Measurements from ENCODE around the gene MKNK2. TPM values are rescaled to one million over a fixed set of nuclear protein-coding genes. Genes with fewer than 3 reads are reported as not detected.
A peak's percentile ranks its signal among the peaks of the same experiment; 100 is the strongest.

The MKNK2 gene
- total RNA-seq, 2 experiments from 2014 or later, result 155 to 157 TPM

- Mint-ChIP-seq H3K4me1 (ENCODE audit: low read depth) (peaks cover 5% of the 10 kb centered on the region), H3K9me3 (peaks cover 4% of the 10 kb centered on the region), H3K27ac (no peak overlapping the region), H3K4me3 (no peak overlapping the region), H3K36me3 (ENCODE audit: low read depth) (peaks cover 3% of the 10 kb centered on the region), H3K27me3 (ENCODE audit: low read depth) (no peaks in the 10 kb centered on the region)
- no peak for DNase-seq
- CTCF ChIA-PET, result no interaction called here
- intact Hi-C loops (cut with micrococcal nuclease), result no loop called here
These were observed 28.8 kb downstream of the MKNK2 start for GRCh38 chr19:2022289-2022688.

GRCh38 chr19:2021453-2022140, 29.4 kb downstream of the MKNK2 start:
- Mint-ChIP-seq H3K4me3 (no peak overlapping the region), H3K27ac (no peak overlapping the region), H3K4me1 (ENCODE audit: low read depth) (peaks cover 7% of the 10 kb centered on the region), H3K27me3 (ENCODE audit: low read depth) (no peaks in the 10 kb centered on the region), H3K36me3 (ENCODE audit: low read depth) (peaks cover 3% of the 10 kb centered on the region), H3K9me3 (peaks cover 4% of the 10 kb centered on the region)
- DNase-seq, result no peak
- intact Hi-C loops (cut with micrococcal nuclease), result no loop called here
- CTCF ChIA-PET, result interaction anchor here (0.6 to 1.8 kb wide), 3 partner anchors 17 to 47 kb away, joined by 3 to 10 read pairs (median 5); no protein-coding TSS in a partner anchor

GRCh38 chr19:2018752-2019151, 32.3 kb downstream of the MKNK2 start:
- Mint-ChIP-seq H3K4me3 (no peak overlapping the region), H3K27me3 (ENCODE audit: low read depth) (no peaks in the 10 kb centered on the region), H3K4me1 (ENCODE audit: low read depth) (peaks cover 12% of the 10 kb centered on the region), H3K9me3 (no peaks in the 10 kb centered on the region), H3K36me3 (ENCODE audit: low read depth) (no peaks in the 10 kb centered on the region), H3K27ac (no peak overlapping the region)
- intact Hi-C loops (cut with micrococcal nuclease), result loop anchor here (1.0 to 10.0 kb wide), 6 partner anchors 51 to 216 kb away; partner anchors contain the start of genes ADAT3, AP3D1, IZUMO4 and MOB3A
- CTCF ChIA-PET, result interaction anchor here (0.6 to 2.4 kb wide), 12 partner anchors 9 to 143 kb away, joined by 3 to 9 read pairs (median 6); no protein-coding TSS in a partner anchor
- no peak for DNase-seq

GRCh38 chr19:2016041-2016807, 34.8 kb downstream of the MKNK2 start:
- intact Hi-C loops (cut with micrococcal nuclease), result loop anchor here (5.0 to 10.0 kb wide), 4 partner anchors 66 to 219 kb away; partner anchors contain the start of genes ADAT3, AP3D1, PLEKHJ1 and SCAMP4
- H3K4me1 Mint-ChIP-seq (ENCODE audit: low read depth), result peaks cover 17% of the 10 kb centered on the region
- no peaks in the 10 kb centered on the region for H3K27me3 Mint-ChIP-seq (ENCODE audit: low read depth)
- DNase-seq, result peak; percentile 77
- CTCF ChIA-PET, result interaction anchor here (0.6 to 0.7 kb wide), 2 partner anchors 119 to 849 kb away, joined by 3 to 5 read pairs; no protein-coding TSS in a partner anchor
- peak overlapping the region; percentile 47 for H3K27ac Mint-ChIP-seq
- peaks cover 4% of the 10 kb centered on the region for H3K36me3 Mint-ChIP-seq (ENCODE audit: low read depth)
- peak overlapping the region; percentile 59 for H3K4me3 Mint-ChIP-seq
- peaks cover 3% of the 10 kb centered on the region for H3K9me3 Mint-ChIP-seq

GRCh38 chr19:2015608-2015950, 35.5 kb downstream of the MKNK2 start, which contains the start of gene BTBD2:
Gene BTBD2 (minus strand): TSS chr19:2015714. CDS start chr19:2015703, 11 bp downstream.
- peaks cover 3% of the 10 kb centered on the region for H3K9me3 Mint-ChIP-seq
- CTCF ChIA-PET, result no interaction called here
- peaks cover 6% of the 10 kb centered on the region for H3K36me3 Mint-ChIP-seq (ENCODE audit: low read depth)
- DNase-seq, result peak; percentile 72
- H3K4me3 Mint-ChIP-seq, result peak within 1 kb of the TSS; percentile 66
- peaks cover 17% of the 10 kb centered on the region for H3K4me1 Mint-ChIP-seq (ENCODE audit: low read depth)
- intact Hi-C loops (cut with micrococcal nuclease), result loop anchor here (5.0 to 10.0 kb wide), 4 partner anchors 67 to 219 kb away; partner anchors contain the start of genes ADAT3, AP3D1, PLEKHJ1 and SCAMP4
- H3K27me3 Mint-ChIP-seq (ENCODE audit: low read depth), result no peaks in the 10 kb centered on the region
- H3K27ac Mint-ChIP-seq, result peak within 1 kb of the TSS; percentile 47

GRCh38 chr19:2014731-2015607, 36.1 kb downstream of the MKNK2 start:
- Mint-ChIP-seq H3K27ac (no peak overlapping the region), H3K4me1 (ENCODE audit: low read depth) (peaks cover 17% of the 10 kb centered on the region), H3K9me3 (peaks cover 3% of the 10 kb centered on the region), H3K4me3 (peak overlapping the region; percentile 66), H3K36me3 (ENCODE audit: low read depth) (peaks cover 6% of the 10 kb centered on the region), H3K27me3 (ENCODE audit: low read depth) (no peaks in the 10 kb centered on the region)
- intact Hi-C loops (cut with micrococcal nuclease), result loop anchor here (5.0 to 10.0 kb wide), 4 partner anchors 67 to 220 kb away; partner anchors contain the start of genes ADAT3, AP3D1, PLEKHJ1 and SCAMP4
- DNase-seq, result no peak
- CTCF ChIA-PET, result no interaction called here

GRCh38 chr19:2014131-2014571, 36.9 kb downstream of the MKNK2 start:
- Mint-ChIP-seq H3K36me3 (ENCODE audit: low read depth) (peaks cover 6% of the 10 kb centered on the region), H3K4me3 (peak overlapping the region; percentile 29), H3K9me3 (peaks cover 3% of the 10 kb centered on the region), H3K27ac (no peak overlapping the region), H3K27me3 (ENCODE audit: low read depth) (no peaks in the 10 kb centered on the region), H3K4me1 (ENCODE audit: low read depth) (peaks cover 12% of the 10 kb centered on the region)
- CTCF ChIA-PET, result no interaction called here
- intact Hi-C loops (cut with micrococcal nuclease), result loop anchor here (10.0 kb wide), 1 partner anchor 221 kb away; the partner anchor contains the start of genes PLEKHJ1 and SF3A2
- no peak for DNase-seq

- peaks cover 3% of the 10 kb centered on the region for H3K9me3 Mint-ChIP-seq
- peaks cover 12% of the 10 kb centered on the region for H3K4me1 Mint-ChIP-seq (ENCODE audit: low read depth)
- H3K27ac Mint-ChIP-seq, result no peak overlapping the region
- H3K36me3 Mint-ChIP-seq (ENCODE audit: low read depth), result peaks cover 6% of the 10 kb centered on the region
- DNase-seq, result no peak
- H3K4me3 Mint-ChIP-seq, result peak overlapping the region; percentile 29
- intact Hi-C loops (cut with micrococcal nuclease), result loop anchor here (10.0 kb wide), 1 partner anchor 221 kb away; the partner anchor contains the start of genes PLEKHJ1 and SF3A2
- CTCF ChIA-PET, result no interaction called here
- no peaks in the 10 kb centered on the region for H3K27me3 Mint-ChIP-seq (ENCODE audit: low read depth)
These were observed 37.4 kb downstream of the MKNK2 start for GRCh38 chr19:2013683-2013961.

- Mint-ChIP-seq H3K36me3 (ENCODE audit: low read depth) (peaks cover 6% of the 10 kb centered on the region), H3K27ac (no peak overlapping the region), H3K27me3 (ENCODE audit: low read depth) (no peaks in the 10 kb centered on the region), H3K9me3 (peaks cover 3% of the 10 kb centered on the region), H3K4me3 (no peak overlapping the region), H3K4me1 (ENCODE audit: low read depth) (peaks cover 12% of the 10 kb centered on the region)
- CTCF ChIA-PET, result no interaction called here
- no peak for DNase-seq
- intact Hi-C loops (cut with micrococcal nuclease), result loop anchor here (10.0 kb wide), 1 partner anchor 222 kb away; the partner anchor contains the start of genes PLEKHJ1 and SF3A2
These were observed 37.9 kb downstream of the MKNK2 start for GRCh38 chr19:2012941-2013682.

GRCh38 chr19:2011169-2011568, 39.9 kb downstream of the MKNK2 start:
- peaks cover 3% of the 10 kb centered on the region for H3K9me3 Mint-ChIP-seq
- H3K27me3 Mint-ChIP-seq (ENCODE audit: low read depth), result no peaks in the 10 kb centered on the region
- peak overlapping the region; percentile 18 for H3K27ac Mint-ChIP-seq
- H3K36me3 Mint-ChIP-seq (ENCODE audit: low read depth), result peaks cover 6% of the 10 kb centered on the region
- intact Hi-C loops (cut with micrococcal nuclease), result loop anchor here (10.0 kb wide), 1 partner anchor 224 kb away; the partner anchor contains the start of genes PLEKHJ1 and SF3A2
- CTCF ChIA-PET, result no interaction called here
- H3K4me3 Mint-ChIP-seq, result no peak overlapping the region
- no peak for DNase-seq
- H3K4me1 Mint-ChIP-seq (ENCODE audit: low read depth), result peaks cover 10% of the 10 kb centered on the region

- Mint-ChIP-seq H3K36me3 (ENCODE audit: low read depth) (peaks cover 7% of the 10 kb centered on the region), H3K4me3 (no peak overlapping the region), H3K9me3 (peaks cover 3% of the 10 kb centered on the region), H3K27ac (no peak overlapping the region), H3K27me3 (ENCODE audit: low read depth) (no peaks in the 10 kb centered on the region), H3K4me1 (ENCODE audit: low read depth) (peaks cover 10% of the 10 kb centered on the region)
- CTCF ChIA-PET, result no interaction called here
- intact Hi-C loops (cut with micrococcal nuclease), result loop anchor here (10.0 kb wide), 1 partner anchor 225 kb away; the partner anchor contains the start of genes PLEKHJ1 and SF3A2
- DNase-seq, result no peak
These were observed 40.8 kb downstream of the MKNK2 start for GRCh38 chr19:2010135-2010668.
